Heart right ventricle (tissue), 16 donors: ENCODE results near the gene C16orf90. TPM values are rescaled to one million over a fixed set of nuclear protein-coding genes. Genes with fewer than 3 reads are reported as not detected.

Experiments
- ATAC-seq, 8 donors: fragments of 200-7000 bp; cut with Tn5 transposase; one replicate each; pipeline ENCODE4 v1.9.1; 2020; ENCODE audit warnings: mild to moderate bottlenecking in 8 of 8, moderate library complexity in 8 of 8, moderate number of reproducible peaks in 1 of 8
- DNase-seq, 2 donors: peaks; one replicate each; pipeline ENCODE4 v3.0.0-alpha.2; 2020
- H3K27ac ChIP-seq, 10 donors: fragments of 200-600 bp; sonication (generic) in 2 of 10; one replicate each; pipeline versions ENCODE4 v1.5.0 to v1.8.0; 2020 to 2022; ENCODE audit warnings: mild to moderate bottlenecking in 3 of 10
- H3K27me3 ChIP-seq, 7 donors: fragments of 200-600 bp; one replicate each; pipeline ENCODE4 v1.8.0; 2021 to 2022; ENCODE audit warnings: mild to moderate bottlenecking in 2 of 7
- H3K36me3 ChIP-seq, 9 donors: fragments of 200-600 bp; sonication (generic) in 1 of 9; one replicate each; pipeline versions ENCODE4 v1.5.0 to v1.8.0; 2020 to 2022; ENCODE audit warnings: mild to moderate bottlenecking in 2 of 9
- H3K4me1 ChIP-seq, 9 donors: fragments of 200-600 bp; sonication (generic) in 1 of 9; one replicate each; pipeline versions ENCODE4 v1.5.0 to v1.8.0; 2020 to 2022; ENCODE audit warnings: mild to moderate bottlenecking in 4 of 9
- H3K4me3 ChIP-seq, 10 donors: fragments of 200-600 bp; sonication (generic) in 2 of 10; one replicate each; pipeline versions ENCODE4 v1.5.0 to v1.8.0; 2020 to 2022; ENCODE audit warnings: mild to moderate bottlenecking in 7 of 10, moderate library complexity in 2 of 10
- H3K9me3 ChIP-seq, 11 donors: fragments of 200-600 bp in 10 of 11; sonication (generic) in 2 of 11; one replicate each; pipeline versions ENCODE4 v1.5.0 to v1.8.0; 2013 to 2022; ENCODE audit warnings: mild to moderate bottlenecking in 2 of 11, control low read depth in 1 of 11, moderate library complexity in 1 of 11
- WGBS, 2 donors: extraction: QIAGEN DNeasy Blood & Tissue Kit; methylation state at CpG; one replicate each; pipeline ENCODE4 v1.1.7; 2013; ENCODE audit warnings: inconsistent platforms in 1 of 2; 5-methylcytosine and 5-hydroxymethylcytosine counted together
- intact Hi-C, 10 donors: fragments of 100-400 bp; cut with DNase I; formaldehyde crosslinking; loops; one replicate each; pipeline versions ENCODE4 v1.11.1 to v1.14.2; 2022
- polyA plus RNA-seq, 2 donors: library from polyadenylated mRNA; stranded (reverse); fragments of 200-250 nt; gene quantifications; one replicate each; pipeline ENCODE4 v1.2.3, GENCODE V29; 2013
- total RNA-seq, 10 donors: library from RNA; stranded (reverse); fragmentation: NEBNext Ultra II Directional in 3 of 10; extraction: Animal tissue kit (Norgen Biotek cat#: 25700) in 3 of 10; gene quantifications; one replicate each; pipeline versions ENCODE4 v1.2.1 to v1.2.4, GENCODE V29; 2021 to 2023
- TF ChIP-seq, protein P1 (sequence below), 9 donors: fragments of 200-600 bp; sonication (generic) in 2 of 9; IDR thresholded peaks; one replicate each; pipeline versions ENCODE4 v1.5.0 to v1.8.0; 2021 to 2022; ENCODE audit warnings: antibody characterized with exemption in 9 of 9, mild to moderate bottlenecking in 5 of 9, moderate library complexity in 1 of 9
- donor health status: Arrhythmogenic right ventricular cardiomyopathy.
- donor health status: ischemic (EF 13 %, LVEDD 7.1; RV severe dilation, severe dysfunction).
- donor health status: healthy with polysubstance abuse.
- donor health status: DM: no; HTN: yes; CAD: no.
- donor health status: DM: no; HTN: no; CAD: no.
- donor health status: ischemic (EF 25% LVEDD 6.9; RV normal size, moderate dysfunction).
- donor health status: ischemic (EF 25% LVEDD 5.7; RV mildly dilated, moderate dysfunction).
- donor health status: healthy.
- donor health status: DM: yes; HTN: yes; CAD: no.
- donor health status: Ischemic cardiomyopathy.
- donor health status: ischemic (EF 35%, LVEDD 5.7; RV mildly dilated, moderate dysfunction).
- donor health status: nonischemic (EF 11% LVEDD 7.7; RV severe dilation, severe dysfunction).
- donor health status: DM: yes; HTN: yes; CAD: no.
- donor health status: PGD.
- donor health status: ischemic (EF 29% LVEDD 5.4; RV normal size, mild dysfunction).
- donor health status: nonischemic (EF 23%, LVEDD 6.1; RV moderate dilation, normal function).

Gene C16orf90
- total and polyA plus RNA-seq, 12 donors = not detected

DNA sequence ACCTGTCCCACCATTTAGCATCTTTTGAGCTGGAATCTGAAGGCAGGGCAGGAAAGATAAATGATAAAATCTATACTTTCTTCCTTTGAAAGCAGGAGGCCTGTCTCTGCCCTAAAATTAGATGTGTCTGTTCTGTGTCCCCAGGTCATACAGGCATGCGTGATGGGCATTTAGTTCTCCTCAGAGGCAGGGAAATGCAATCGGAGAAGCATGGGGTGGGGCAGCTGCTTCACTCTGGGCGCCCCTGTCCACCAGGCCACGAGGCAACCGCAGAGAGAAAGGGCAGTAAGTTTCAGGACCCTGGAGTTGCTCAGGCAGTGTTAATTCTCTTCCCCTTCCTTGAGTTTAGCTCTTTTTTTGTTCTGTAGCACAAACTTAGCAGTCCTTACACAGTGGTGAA lies 30.7 kb upstream of the C16orf90 start:
- ATAC-seq (no peak), DNase-seq (no peak)
- H3K27ac ChIP-seq = no peak overlapping the region
- H3K4me1 ChIP-seq = peaks cover 0 to 6% (median 0%) of the 10 kb centered on the region in 9 donors
- WGBS, 2 donors = 62 to 77% methylated on average over 5 of the region's 5 CpGs
- no peak overlapping the region for H3K4me3 ChIP-seq
- no peaks in the 10 kb centered on the region for H3K27me3 ChIP-seq
- TF ChIP-seq, protein P1, sequence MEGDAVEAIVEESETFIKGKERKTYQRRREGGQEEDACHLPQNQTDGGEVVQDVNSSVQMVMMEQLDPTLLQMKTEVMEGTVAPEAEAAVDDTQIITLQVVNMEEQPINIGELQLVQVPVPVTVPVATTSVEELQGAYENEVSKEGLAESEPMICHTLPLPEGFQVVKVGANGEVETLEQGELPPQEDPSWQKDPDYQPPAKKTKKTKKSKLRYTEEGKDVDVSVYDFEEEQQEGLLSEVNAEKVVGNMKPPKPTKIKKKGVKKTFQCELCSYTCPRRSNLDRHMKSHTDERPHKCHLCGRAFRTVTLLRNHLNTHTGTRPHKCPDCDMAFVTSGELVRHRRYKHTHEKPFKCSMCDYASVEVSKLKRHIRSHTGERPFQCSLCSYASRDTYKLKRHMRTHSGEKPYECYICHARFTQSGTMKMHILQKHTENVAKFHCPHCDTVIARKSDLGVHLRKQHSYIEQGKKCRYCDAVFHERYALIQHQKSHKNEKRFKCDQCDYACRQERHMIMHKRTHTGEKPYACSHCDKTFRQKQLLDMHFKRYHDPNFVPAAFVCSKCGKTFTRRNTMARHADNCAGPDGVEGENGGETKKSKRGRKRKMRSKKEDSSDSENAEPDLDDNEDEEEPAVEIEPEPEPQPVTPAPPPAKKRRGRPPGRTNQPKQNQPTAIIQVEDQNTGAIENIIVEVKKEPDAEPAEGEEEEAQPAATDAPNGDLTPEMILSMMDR (IDR thresholded peaks at IDR 0.05) = no peak
- intact Hi-C loops = loop anchor here in 2 of 10 donors (10.0 kb wide), 1 partner anchor 359 kb away; the partner anchor contains the start of gene CREBBP (in 2 of the 2)
- H3K9me3 ChIP-seq = no peaks in the 10 kb centered on the region
- H3K36me3 ChIP-seq = peaks cover 0 to 91% (median 39%) of the 10 kb centered on the region in 9 donors

DNA sequence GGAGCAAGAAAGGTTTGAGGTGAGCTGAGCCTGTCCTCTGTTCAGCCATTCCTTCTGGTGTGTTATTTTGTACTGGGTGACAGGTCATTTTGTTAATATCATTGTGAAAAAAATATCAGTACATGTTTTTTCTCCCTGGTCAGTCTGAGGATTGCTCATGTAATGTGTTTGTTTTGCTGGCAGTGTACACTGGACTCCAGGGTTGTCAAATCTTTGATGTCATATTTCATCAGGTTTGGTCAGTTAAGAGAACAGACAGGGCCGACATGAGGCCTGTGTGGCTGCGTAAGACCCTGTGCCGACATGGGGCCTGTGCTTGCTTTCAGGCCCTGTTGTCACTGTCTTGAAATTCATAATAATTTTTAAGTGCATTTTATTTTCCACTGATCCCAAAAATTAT lies 28.0 kb upstream of the C16orf90 start:
- WGBS, 2 donors = 96 to 97% methylated on average over 3 of the region's 3 CpGs
- peaks cover 0 to 98% (median 42%) of the 10 kb centered on the region in 9 donors for H3K36me3 ChIP-seq
- peaks cover 0 to 6% (median 0%) of the 10 kb centered on the region in 9 donors for H3K4me1 ChIP-seq
- no peaks in the 10 kb centered on the region for H3K9me3 ChIP-seq
- H3K27ac ChIP-seq = no peak overlapping the region
- H3K4me3 ChIP-seq = no peak overlapping the region
- TF ChIP-seq, protein P1 (IDR thresholded peaks at IDR 0.05) = no peak
- intact Hi-C loops = loop anchor here in 2 of 10 donors (10.0 kb wide), 1 partner anchor 362 kb away; the partner anchor contains the start of gene CREBBP (in 2 of the 2)
- no peaks in the 10 kb centered on the region for H3K27me3 ChIP-seq
- DNase-seq = no peak
- ATAC-seq = no peak

DNA sequence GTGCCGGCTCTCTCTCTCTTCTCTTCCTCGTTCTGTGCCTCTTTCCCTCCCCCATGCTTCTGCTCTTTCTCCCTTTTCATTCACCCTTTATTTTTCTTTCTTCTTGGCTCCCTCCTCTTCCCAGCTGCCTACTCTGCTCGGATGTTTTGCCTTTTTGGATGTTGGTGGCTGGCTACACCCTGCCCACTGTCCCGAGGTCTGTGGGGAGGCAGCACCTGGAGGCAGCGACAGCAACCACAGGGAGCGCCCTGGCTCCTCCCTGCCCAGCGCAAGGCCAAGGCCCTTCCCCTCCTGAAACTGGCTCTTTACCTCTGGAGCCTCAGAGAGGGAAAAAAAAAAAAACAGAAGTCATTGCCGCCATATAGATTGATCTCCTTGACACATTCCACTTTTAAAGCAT lies 25.6 kb upstream of the C16orf90 start:
- peaks cover 0 to 100% (median 53%) of the 10 kb centered on the region in 9 donors for H3K36me3 ChIP-seq
- no peak overlapping the region for H3K27ac ChIP-seq
- intact Hi-C loops = loop anchor here in 2 of 10 donors (10.0 kb wide), 1 partner anchor 364 kb away; the partner anchor contains the start of gene CREBBP (in 2 of the 2)
- H3K9me3 ChIP-seq = no peaks in the 10 kb centered on the region
- DNase-seq = no peak
- H3K27me3 ChIP-seq = no peaks in the 10 kb centered on the region
- H3K4me1 ChIP-seq = no peaks in the 10 kb centered on the region
- TF ChIP-seq, protein P1 (IDR thresholded peaks at IDR 0.05) = no peak
- WGBS, 2 donors = 72 to 81% methylated on average over 8 of the region's 8 CpGs
- no peak for ATAC-seq
- H3K4me3 ChIP-seq = no peak overlapping the region

DNA sequence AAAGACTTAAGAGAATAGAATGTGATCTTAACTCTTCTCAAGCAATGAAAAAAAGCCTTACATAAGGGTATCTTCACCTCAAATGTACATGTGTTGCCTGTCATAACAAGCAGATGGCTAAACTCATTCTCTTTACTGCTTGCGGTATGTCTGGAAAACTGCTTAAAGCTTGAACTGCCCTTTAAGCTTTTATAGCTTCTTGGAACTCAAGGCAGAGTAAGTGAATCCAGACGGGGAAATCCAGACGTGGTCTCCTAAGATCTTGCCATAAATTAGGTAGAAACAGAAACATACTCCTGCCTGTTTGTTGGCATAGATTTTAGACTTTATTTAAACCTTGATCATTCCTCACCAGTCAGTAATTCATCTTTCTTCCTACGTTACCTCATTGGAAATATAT lies 25.1 kb upstream of the C16orf90 start:
- intact Hi-C loops = loop anchor here in 2 of 10 donors (10.0 kb wide), 1 partner anchor 364 kb away; the partner anchor contains the start of gene CREBBP (in 2 of the 2)
- no peak for DNase-seq
- no peak overlapping the region for H3K4me3 ChIP-seq
- WGBS, 2 donors = 86 to 89% methylated on average over 4 of the region's 4 CpGs
- peaks cover 0 to 100% (median 53%) of the 10 kb centered on the region in 9 donors for H3K36me3 ChIP-seq
- no peaks in the 10 kb centered on the region for H3K27me3 ChIP-seq
- no peaks in the 10 kb centered on the region for H3K4me1 ChIP-seq
- H3K9me3 ChIP-seq = no peaks in the 10 kb centered on the region
- no peak for ATAC-seq
- H3K27ac ChIP-seq = no peak overlapping the region
- TF ChIP-seq, protein P1 (IDR thresholded peaks at IDR 0.05) = no peak
